Skin of body (tissue), 2 donors: ENCODE measurements around the gene ZFP69. TPM values are rescaled to one million over a fixed set of nuclear protein-coding genes. Genes with fewer than 3 reads are reported as not detected.

Experiments
- DNase-seq: peaks from one replicate; lab custom pipeline; 2025; lab: John Stamatoyannopoulos, UW
- total RNA-seq: library from RNA; depleted of rRNA; stranded (reverse); fragments of >200 nt; gene quantifications from one replicate; pipeline ENCODE4 v1.2.3, GENCODE V29; 2014

Gene ZFP69
- total RNA-seq, 1 donor from 2014 or later = 3.0 TPM

DNA sequence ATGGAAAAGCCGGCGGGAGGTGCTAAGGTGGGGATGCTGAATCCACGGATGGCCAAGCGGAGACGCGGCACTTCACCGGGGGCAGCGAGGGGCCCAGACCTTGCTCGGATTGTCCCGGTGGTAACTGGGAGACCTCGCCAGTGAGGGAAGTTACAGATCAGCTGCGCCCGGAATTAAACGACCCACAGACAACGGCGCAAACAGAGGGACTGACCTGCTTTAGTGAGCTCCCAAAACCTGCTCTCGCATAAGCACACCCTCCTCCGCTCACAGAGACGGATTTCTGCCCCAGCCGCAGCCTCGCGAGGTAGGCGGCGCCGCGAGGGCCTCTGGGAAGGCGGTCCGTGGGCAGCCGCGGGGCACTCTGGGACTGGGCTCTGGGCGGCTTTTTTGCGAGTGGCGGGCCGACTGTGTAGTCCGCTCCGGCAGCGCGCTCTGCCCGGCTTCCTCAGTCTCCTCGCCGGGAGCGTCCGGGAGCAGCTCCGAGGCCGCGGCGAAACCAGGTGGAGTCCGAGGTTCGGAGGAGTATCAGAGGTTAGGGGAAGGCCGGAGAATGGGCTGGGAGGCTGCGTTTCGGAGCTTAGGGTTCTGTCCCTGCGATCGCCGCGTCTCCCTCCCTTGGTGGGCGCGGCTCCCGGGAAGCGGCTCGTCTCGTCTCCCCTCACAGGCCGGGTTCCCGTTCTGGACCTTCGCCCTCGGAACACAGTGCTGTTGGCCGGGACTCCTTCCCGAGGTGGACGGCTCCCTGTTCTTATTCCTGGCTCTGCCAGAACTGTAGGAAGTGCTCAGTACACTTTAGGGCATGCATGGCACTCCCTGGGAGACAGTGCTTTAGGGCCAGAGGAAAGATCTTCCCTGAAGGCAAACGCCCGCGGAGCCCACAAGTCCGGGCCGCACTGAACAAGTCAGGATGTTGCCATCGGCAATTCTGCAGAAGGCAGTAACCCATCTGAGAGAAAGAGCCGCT is 31.6 kb downstream of the ZFP69 start, which contains the start of gene EXO5:
EXO5 (plus strand) TSS at position 393 of the 967 bp plus-strand sequence. CDS start 5,778 bp downstream, outside the sequence.
- DNase-seq = peak; percentile 43

- no peak for DNase-seq
Observed at GRCh38 chr1:40519517-40519916, 42.4 kb downstream of the ZFP69 start.

DNA sequence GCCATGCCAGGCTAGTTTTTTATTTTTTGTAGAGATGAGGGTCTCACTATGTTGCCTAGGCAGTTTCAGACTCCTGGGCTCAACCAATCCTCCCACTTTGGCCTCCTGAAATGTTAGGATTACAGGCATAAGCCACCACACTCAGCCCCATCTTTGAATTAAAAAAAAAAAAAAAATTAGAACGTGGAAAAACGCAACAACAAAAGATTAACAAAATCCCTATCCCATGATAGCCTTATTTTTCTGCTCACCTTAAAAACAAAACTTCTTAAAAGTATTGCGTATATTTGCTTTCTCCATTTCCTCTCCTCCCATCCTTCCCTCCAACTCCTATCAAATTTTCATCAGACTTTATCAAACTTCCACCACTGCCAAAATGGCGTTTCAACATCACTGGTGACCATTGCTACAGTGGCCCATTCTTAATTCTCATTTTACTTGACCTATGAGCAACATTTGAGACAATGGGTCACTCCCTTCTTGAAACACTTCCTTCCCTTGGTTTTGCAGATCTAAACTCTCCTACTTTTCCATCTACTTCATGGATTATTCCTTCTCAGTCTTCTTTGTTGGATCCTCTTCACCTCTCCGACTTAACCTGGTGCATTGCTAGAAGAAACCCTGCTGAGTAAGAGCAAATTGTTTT is 53.8 kb downstream of the ZFP69 start:
- DNase-seq = peak; percentile 61

DNA sequence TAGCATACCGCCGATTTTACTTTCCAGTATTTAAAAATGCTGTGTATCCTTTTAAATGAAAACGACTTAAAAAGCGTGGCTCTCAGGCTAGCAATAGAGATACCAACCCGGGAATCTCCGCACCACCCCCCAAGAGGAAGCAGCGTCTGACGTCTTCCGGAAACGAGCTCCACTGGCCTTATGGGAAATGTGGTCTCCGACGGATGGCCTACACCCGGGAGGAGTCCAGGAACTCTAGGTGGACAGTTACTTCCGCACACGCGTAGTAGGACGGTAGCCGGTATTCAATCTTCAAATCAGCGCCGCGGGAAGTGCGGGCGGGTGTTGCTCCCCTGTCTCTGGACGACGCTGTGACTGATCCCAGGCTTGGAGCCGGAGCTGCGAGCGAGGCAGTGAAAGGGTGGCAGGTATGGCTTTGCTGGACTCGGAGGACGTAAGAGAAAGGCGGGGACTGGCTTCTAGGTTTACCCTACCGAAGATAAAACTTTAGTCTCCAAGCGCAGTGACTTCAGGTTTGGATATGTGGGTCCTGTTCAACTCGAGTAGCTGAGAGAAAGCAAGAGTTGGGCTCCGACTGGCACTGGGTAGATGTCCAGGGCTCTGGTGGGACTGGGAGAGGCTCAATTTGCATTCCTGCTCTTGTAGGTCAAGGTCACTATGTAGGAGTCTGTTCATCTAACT is 54.4 kb downstream of the ZFP69 start, which contains the start of gene ZNF684:
ZNF684 (plus strand) TSS at position 257 of the 681 bp plus-strand sequence. CDS start 1,530 bp downstream, outside the sequence.
- DNase-seq = peak; percentile 91

GRCh38 chr1:40532062-40532389 is 54.9 kb downstream of the ZFP69 start:
- peak; percentile 33 for DNase-seq

- peak; percentile 15 for DNase-seq
Observed at GRCh38 chr1:40532844-40533424, 55.8 kb downstream of the ZFP69 start.

GRCh38 chr1:40534589-40534988 is 57.5 kb downstream of the ZFP69 start:
- DNase-seq = no peak

DNA sequence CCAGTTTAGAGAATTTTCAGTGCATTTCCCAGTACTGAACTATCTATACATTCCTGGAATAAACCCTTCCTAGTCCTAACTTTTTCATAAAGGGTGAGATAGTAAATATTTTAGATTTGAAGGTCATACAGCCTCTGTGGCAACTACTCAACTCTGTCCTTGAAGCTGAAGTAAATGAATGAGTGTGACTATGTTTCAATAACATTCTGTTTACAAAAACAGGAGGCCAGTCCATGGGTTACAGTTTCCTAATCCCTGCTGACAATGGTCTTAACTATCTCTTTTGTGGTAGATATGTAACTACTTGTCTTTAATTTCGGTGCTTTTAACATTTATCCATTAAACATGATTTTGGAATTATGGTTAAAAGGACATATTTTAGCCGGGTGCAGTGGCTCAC is 58.6 kb downstream of the ZFP69 start:
- DNase-seq = no peak

GRCh38 chr1:40539338-40539737 is 62.2 kb downstream of the ZFP69 start:
- DNase-seq = no peak

Other genes starting within 250 kb of the ZFP69 start
- gene TMCO2, start 229.4 kb upstream of the ZFP69 start, total RNA-seq = not detected
- gene ZMPSTE24, start 219.1 kb upstream of the ZFP69 start, total RNA-seq = 36.4 TPM
- 4.9 TPM for gene COL9A2, start 160.0 kb upstream of the ZFP69 start, total RNA-seq
- 15.5 TPM for gene SMAP2, start 103.6 kb upstream of the ZFP69 start, total RNA-seq
- 3.5 TPM for gene ZFP69B, start 26.8 kb upstream of the ZFP69 start, total RNA-seq
- gene EXO5, start 31.5 kb downstream of the ZFP69 start, total RNA-seq = 7.7 TPM
- 5.6 TPM for gene ZNF684, start 54.3 kb downstream of the ZFP69 start, total RNA-seq
- gene RIMS3, start 188.4 kb downstream of the ZFP69 start, total RNA-seq = 0.59 TPM
- 30.7 TPM for gene NFYC, start 214.4 kb downstream of the ZFP69 start, total RNA-seq